Mesendoderm (in vitro differentiated cells): ENCODE data around the gene CXXC5.

Experiments
- DNase-seq: peaks from one replicate; pipeline ENCODE4 v3.0.0; 2013
- H2AK5ac ChIP-seq: 2 replicates; pipeline ENCODE4 v1.6.1; 2013; ENCODE audit warnings: low read length, inconsistent platforms
- H2BK120ac ChIP-seq: 2 replicates; pipeline ENCODE4 v1.6.1; 2013; ENCODE audit warnings: low read depth, mild to moderate bottlenecking, low read length, moderate library complexity, mixed read lengths
- H2BK15ac ChIP-seq: replicated peaks from 2 replicates; pipeline ENCODE4 v1.6.1; 2013; ENCODE audit warnings: low read depth, mild to moderate bottlenecking, moderate library complexity
- H2BK5ac ChIP-seq: 2 replicates; pipeline ENCODE4 v1.6.1; 2013; ENCODE audit warnings: low read length, inconsistent platforms
- H3K18ac ChIP-seq: 2 replicates; pipeline ENCODE4 v1.6.1; 2013; ENCODE audit warnings: mild to moderate bottlenecking, low read length, mixed read lengths
- H3K23ac ChIP-seq: one replicate; pipeline ENCODE4 v1.6.1; 2013; ENCODE audit warnings: low read length
- H3K27ac ChIP-seq: 2 replicates; pipeline ENCODE4 v1.5.1; 2013; ENCODE audit warnings: low read depth, mild to moderate bottlenecking, inconsistent platforms, low read length, moderate library complexity
- H3K27me3 ChIP-seq: 2 replicates; pipeline ENCODE4 v1.6.1; 2013; ENCODE audit warnings: low read length, control low read depth, mild to moderate bottlenecking, inconsistent platforms; ENCODE audit not compliant: insufficient read depth, poor library complexity
- H3K36me3 ChIP-seq: 2 replicates; pipeline ENCODE4 v1.6.1; 2013; ENCODE audit warnings: low read length, inconsistent platforms; ENCODE audit not compliant: control insufficient read depth, insufficient read depth
- H3K4ac ChIP-seq: one replicate; pipeline ENCODE4 v1.6.1; 2013; ENCODE audit warnings: low read depth, mild to moderate bottlenecking, low read length, moderate library complexity
- H3K4me1 ChIP-seq: 2 replicates; pipeline ENCODE4 v1.6.1; 2013; ENCODE audit warnings: low read depth, low read length, inconsistent platforms; ENCODE audit not compliant: control insufficient read depth
- H3K4me2 ChIP-seq: 2 replicates; pipeline ENCODE4 v1.6.1; 2013; ENCODE audit warnings: low read length
- H3K4me3 ChIP-seq: 2 replicates; pipeline ENCODE4 v1.5.1; 2013; ENCODE audit warnings: mild to moderate bottlenecking, low read length
- H3K56ac ChIP-seq: one replicate; pipeline ENCODE4 v1.6.1; 2013; ENCODE audit warnings: low read length
- H3K79me1 ChIP-seq: 2 replicates; pipeline ENCODE4 v1.6.1; 2013; ENCODE audit warnings: low read length, inconsistent platforms
- H3K79me2 ChIP-seq: 2 replicates; pipeline ENCODE4 v1.6.1; 2013; ENCODE audit warnings: mild to moderate bottlenecking, low read length; ENCODE audit not compliant: control insufficient read depth, insufficient read depth
- H3K9ac ChIP-seq: 2 replicates; pipeline ENCODE4 v1.6.1; 2013; ENCODE audit warnings: low read length, inconsistent platforms
- H4K5ac ChIP-seq: one replicate; pipeline ENCODE4 v1.6.1; 2013; ENCODE audit warnings: low read length
- H4K8ac ChIP-seq: one replicate; pipeline ENCODE4 v1.6.1; 2013; ENCODE audit warnings: low read depth, mild to moderate bottlenecking, control low read depth, low read length, moderate library complexity
- WGBS: extraction: QIAGEN DNeasy Blood & Tissue Kit; methylation state at CpG from one replicate; pipeline ENCODE4 v1.1.7; 2013; ENCODE audit warnings: low lambda C conversion rate, missing lambda C conversion rate; ENCODE audit not compliant: insufficient coverage; ENCODE audit errors: extremely low coverage; 5-methylcytosine and 5-hydroxymethylcytosine counted together

The CXXC5 gene

GRCh38 chr5:139708877-139709581 lies 60.9 kb downstream of the CXXC5 start:
- Histone ChIP-seq H3K18ac (peak overlapping the region; percentile 92), H3K4ac (peak overlapping the region; percentile 98), H3K9ac (peak overlapping the region; percentile 53), H4K5ac (no peak overlapping the region), H2BK120ac (peak overlapping the region; percentile 92), H3K27ac (peak overlapping the region; percentile 97), H3K27me3 (no peaks in the 10 kb centered on the region), H3K4me3 (no peak overlapping the region), H3K4me2 (peak overlapping the region; percentile 43), H3K23ac (peak overlapping the region; percentile 48), H2BK5ac (peak overlapping the region; percentile 93), H3K56ac (peak overlapping the region; percentile 93), H3K79me1 (no peaks in the 10 kb centered on the region), H4K8ac (no peak overlapping the region), H3K4me1 (peaks cover 27% of the 10 kb centered on the region), H2BK15ac (no peak overlapping the region), H3K36me3 (no peaks in the 10 kb centered on the region), H2AK5ac (peak overlapping the region; percentile 82), H3K79me2 (no peaks in the 10 kb centered on the region)
- no CpG with 5 or more reads among the region's 44 CpGs for WGBS
- peak; percentile 97 for DNase-seq

DNA sequence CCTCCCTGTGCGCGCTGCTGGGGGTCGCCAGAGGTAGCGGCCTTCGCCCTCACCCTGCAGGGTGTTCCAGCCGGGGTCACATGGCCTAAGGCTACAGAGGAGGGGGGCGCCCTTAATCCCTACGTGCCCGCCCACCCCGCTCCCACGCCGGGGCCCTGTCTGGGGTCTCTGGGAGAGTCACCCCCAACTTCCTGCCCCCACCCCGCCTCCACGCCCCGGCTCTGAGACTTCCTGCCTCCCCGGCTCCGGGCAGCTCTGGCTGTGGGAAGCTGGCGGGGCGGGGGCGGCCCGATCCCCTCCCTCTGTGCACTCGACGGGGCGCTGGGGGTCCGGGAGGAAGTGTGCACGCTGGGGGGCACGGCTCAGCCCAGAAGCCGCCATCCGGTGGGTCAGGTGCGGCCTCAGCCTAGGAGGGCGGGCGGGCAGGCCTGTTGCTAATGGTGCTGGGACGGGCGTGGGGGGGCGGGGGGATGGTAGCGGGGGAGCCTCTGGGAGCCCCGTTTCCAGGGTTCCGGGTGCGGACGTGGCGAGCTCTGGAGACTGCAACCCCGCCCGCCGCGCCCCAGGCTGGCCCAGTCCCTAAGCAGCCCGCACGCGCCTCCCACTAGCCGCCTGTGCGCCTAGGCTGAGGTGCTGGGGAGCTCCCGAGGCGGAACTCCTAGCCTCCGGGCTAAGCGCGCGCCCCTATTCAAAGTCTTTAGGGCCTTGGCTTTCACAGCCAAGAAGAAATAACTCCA lies 61.6 kb downstream of the CXXC5 start:
- Histone ChIP-seq H3K27me3 (no peaks in the 10 kb centered on the region), H2BK120ac (peak overlapping the region; percentile 92), H3K4me2 (peak overlapping the region; percentile 62), H3K23ac (peak overlapping the region; percentile 84), H3K4me3 (no peak overlapping the region), H3K18ac (peak overlapping the region; percentile 92), H3K4me1 (peaks cover 27% of the 10 kb centered on the region), H3K27ac (peak overlapping the region; percentile 97), H4K8ac (no peak overlapping the region), H3K79me1 (no peaks in the 10 kb centered on the region), H3K9ac (peak overlapping the region; percentile 62), H2AK5ac (peak overlapping the region; percentile 73), H2BK5ac (peak overlapping the region; percentile 93), H4K5ac (peak overlapping the region; percentile 30), H2BK15ac (no peak overlapping the region), H3K56ac (peak overlapping the region; percentile 93), H3K36me3 (no peaks in the 10 kb centered on the region), H3K79me2 (no peaks in the 10 kb centered on the region), H3K4ac (peak overlapping the region; percentile 98)
- DNase-seq: peak; percentile 91
- no CpG with 5 or more reads among the region's 56 CpGs for WGBS

GRCh38 chr5:139710319-139711066 lies 62.3 kb downstream of the CXXC5 start:
- H3K27ac ChIP-seq: peak overlapping the region; percentile 97
- H4K8ac ChIP-seq: no peak overlapping the region
- H2BK5ac ChIP-seq: peak overlapping the region; percentile 59
- H4K5ac ChIP-seq: peak overlapping the region; percentile 30
- peak overlapping the region; percentile 84 for H3K23ac ChIP-seq
- peak overlapping the region; percentile 14 for H2BK15ac ChIP-seq
- peak overlapping the region; percentile 73 for H2AK5ac ChIP-seq
- DNase-seq: peak; percentile 97
- no peaks in the 10 kb centered on the region for H3K27me3 ChIP-seq
- no peaks in the 10 kb centered on the region for H3K79me2 ChIP-seq
- H3K4me2 ChIP-seq: peak overlapping the region; percentile 62
- H3K56ac ChIP-seq: peak overlapping the region; percentile 93
- H3K79me1 ChIP-seq: no peaks in the 10 kb centered on the region
- peak overlapping the region; percentile 92 for H2BK120ac ChIP-seq
- peaks cover 27% of the 10 kb centered on the region for H3K4me1 ChIP-seq
- H3K9ac ChIP-seq: peak overlapping the region; percentile 62
- peak overlapping the region; percentile 92 for H3K18ac ChIP-seq
- H3K36me3 ChIP-seq: no peaks in the 10 kb centered on the region
- peak overlapping the region; percentile 98 for H3K4ac ChIP-seq
- WGBS: no CpG with 5 or more reads among the region's 60 CpGs
- H3K4me3 ChIP-seq: no peak overlapping the region

- peak overlapping the region; percentile 80 for H3K9ac ChIP-seq
- no CpG with 5 or more reads among the region's 68 CpGs for WGBS
- peak overlapping the region; percentile 98 for H3K18ac ChIP-seq
- H2AK5ac ChIP-seq: peak overlapping the region; percentile 68
- peaks cover 24% of the 10 kb centered on the region for H3K4me1 ChIP-seq
- H3K27me3 ChIP-seq: no peaks in the 10 kb centered on the region
- H3K27ac ChIP-seq: peak overlapping the region; percentile 97
- no peaks in the 10 kb centered on the region for H3K79me1 ChIP-seq
- peak overlapping the region; percentile 14 for H2BK15ac ChIP-seq
- H3K56ac ChIP-seq: peak overlapping the region; percentile 93
- H2BK120ac ChIP-seq: peak overlapping the region; percentile 96
- H3K23ac ChIP-seq: no peak overlapping the region
- H3K4me3 ChIP-seq: peak overlapping the region; percentile 18
- no peak overlapping the region for H4K5ac ChIP-seq
- no peaks in the 10 kb centered on the region for H3K79me2 ChIP-seq
- peak overlapping the region; percentile 98 for H3K4ac ChIP-seq
- no peaks in the 10 kb centered on the region for H3K36me3 ChIP-seq
- H3K4me2 ChIP-seq: peak overlapping the region; percentile 79
- H2BK5ac ChIP-seq: peak overlapping the region; percentile 91
- peak; percentile 95 for DNase-seq
- H4K8ac ChIP-seq: no peak overlapping the region
Measured at GRCh38 chr5:139711067-139711905, 63.1 kb downstream of the CXXC5 start.

- Histone ChIP-seq H3K27me3 (no peaks in the 10 kb centered on the region), H3K9ac (peak overlapping the region; percentile 80), H2AK5ac (peak overlapping the region; percentile 68), H3K4me2 (peak overlapping the region; percentile 79), H2BK5ac (peak overlapping the region; percentile 91), H4K5ac (no peak overlapping the region), H2BK15ac (no peak overlapping the region), H3K23ac (no peak overlapping the region), H3K56ac (peak overlapping the region; percentile 93), H3K27ac (peak overlapping the region; percentile 86), H3K36me3 (no peaks in the 10 kb centered on the region), H3K79me2 (no peaks in the 10 kb centered on the region), H3K79me1 (no peaks in the 10 kb centered on the region), H3K4me1 (peaks cover 24% of the 10 kb centered on the region), H3K4ac (peak overlapping the region; percentile 90), H4K8ac (no peak overlapping the region), H3K4me3 (peak overlapping the region; percentile 18), H3K18ac (peak overlapping the region; percentile 98), H2BK120ac (peak overlapping the region; percentile 73)
- peak; percentile 75 for DNase-seq
- WGBS: no CpG with 5 or more reads among the region's 19 CpGs
Measured at GRCh38 chr5:139711906-139712224, 63.7 kb downstream of the CXXC5 start.
